Stimulated activated CD4-positive, alpha-beta T cell treated with anti-CD3 and anti-CD28 coated beads, Interleukin-4, amount 100 ng/mL, for 48 hours (primary cell): ENCODE results near the gene STIM1.

Experiments
- DNase-seq, 2 donors: peaks; one replicate each; pipeline ENCODE4 v3.0.0-alpha.2; 2020; ENCODE audit warnings: low read depth in 2 of 2

STIM1 gene

GRCh38 chr11:3952715-3953114, 97.3 kb downstream of the STIM1 start:
- no peak for DNase-seq

GRCh38 chr11:3953327-3953726, 97.9 kb downstream of the STIM1 start:
- no peak for DNase-seq

- no peak for DNase-seq
Observed at GRCh38 chr11:3954448-3955298, 99.2 kb downstream of the STIM1 start.

DNA sequence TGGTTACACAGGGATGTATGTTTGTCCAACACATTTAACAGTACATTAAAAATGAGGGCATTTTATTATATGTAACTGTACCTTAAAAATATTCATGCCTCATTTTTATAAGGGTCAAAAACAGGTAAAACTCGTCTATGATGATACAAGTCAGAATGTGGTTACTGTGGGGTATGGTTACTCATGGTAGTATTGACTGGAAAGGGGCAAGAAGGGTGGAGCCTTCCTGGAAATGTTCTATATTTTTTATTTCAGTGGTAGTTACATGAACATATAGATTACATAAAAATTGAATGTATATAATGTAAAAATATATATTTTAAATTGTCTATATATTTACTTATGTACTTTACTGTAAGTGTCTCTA, 99.8 kb downstream of the STIM1 start:
- no peak for DNase-seq

GRCh38 chr11:3956038-3956437, 100.6 kb downstream of the STIM1 start:
- no peak for DNase-seq

GRCh38 chr11:3956748-3957147, 101.3 kb downstream of the STIM1 start:
- DNase-seq, result no peak

- no peak for DNase-seq
Observed at GRCh38 chr11:3957437-3957836, 102.0 kb downstream of the STIM1 start.

DNA sequence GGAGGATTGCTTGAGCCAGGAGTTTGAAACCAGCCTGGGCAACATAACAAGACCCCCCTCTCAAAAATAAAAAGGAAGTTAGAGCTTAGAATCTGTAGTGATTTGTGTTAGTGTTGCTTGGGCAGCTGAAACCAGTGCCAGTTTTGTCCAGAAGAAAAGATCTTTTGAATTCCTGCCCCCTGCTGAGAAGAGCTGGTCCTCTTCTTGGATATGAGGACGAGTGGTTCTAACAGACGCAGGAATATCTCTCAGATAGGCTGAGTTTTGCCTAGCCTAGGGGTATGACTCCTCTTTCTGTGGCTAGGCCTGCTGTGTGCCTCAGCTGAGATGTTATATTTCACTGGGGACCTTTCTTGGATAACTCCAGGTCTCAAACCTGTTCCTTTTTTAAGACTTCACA, 102.8 kb downstream of the STIM1 start:
- DNase-seq, result no peak

GRCh38 chr11:3959015-3959902, 103.8 kb downstream of the STIM1 start:
- DNase-seq, result no peak

- DNase-seq, result no peak
Observed at GRCh38 chr11:3959903-3960265, 104.4 kb downstream of the STIM1 start.

DNA sequence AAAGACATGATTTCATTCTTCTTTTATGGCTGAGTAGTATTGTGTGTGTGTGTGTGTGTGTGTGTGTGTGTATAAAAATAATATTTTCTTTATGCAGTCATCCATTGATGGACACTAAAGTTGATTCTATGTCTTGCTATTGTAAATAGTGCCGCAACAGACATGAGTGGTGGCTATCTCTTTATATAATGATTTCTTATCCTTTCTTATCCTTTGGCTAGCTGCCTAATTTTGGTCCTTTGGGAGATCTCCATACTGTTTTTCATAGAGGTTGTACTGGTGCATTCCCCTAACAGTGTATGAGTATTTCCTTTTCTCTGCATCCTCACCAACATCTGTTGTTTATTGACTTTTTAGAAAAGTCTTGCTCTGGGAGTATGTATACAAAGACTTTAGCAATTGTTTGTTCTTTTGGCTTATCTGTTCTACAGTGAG, 107.0 kb downstream of the STIM1 start:
- no peak for DNase-seq

GRCh38 chr11:3964056-3964455, 108.6 kb downstream of the STIM1 start:
- no peak for DNase-seq

GRCh38 chr11:3964935-3965604, 109.6 kb downstream of the STIM1 start:
- no peak for DNase-seq

- no peak for DNase-seq
Observed at GRCh38 chr11:3967695-3968094, 112.2 kb downstream of the STIM1 start.

GRCh38 chr11:3969200-3969599, 113.7 kb downstream of the STIM1 start:
- DNase-seq, result no peak

DNA sequence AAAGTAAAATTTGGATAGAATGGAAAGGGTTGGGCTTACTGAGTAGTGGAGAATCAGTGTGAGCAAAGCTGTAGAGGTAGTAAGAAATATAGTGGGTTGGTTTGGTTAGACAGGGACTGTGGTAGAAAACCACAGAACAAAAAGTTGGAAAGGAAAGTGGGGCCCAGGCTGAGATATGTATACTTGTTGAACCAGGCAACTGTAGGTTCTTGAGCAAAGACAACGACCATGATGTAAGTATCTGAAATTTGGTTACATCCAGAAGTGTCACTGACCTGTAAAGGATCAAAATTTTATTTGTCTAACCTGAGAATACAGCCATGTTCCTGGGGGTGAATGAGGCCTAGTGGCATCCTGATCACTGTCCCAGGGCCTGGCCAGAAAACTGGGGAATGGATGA, 114.1 kb downstream of the STIM1 start:
- DNase-seq, result no peak

DNA sequence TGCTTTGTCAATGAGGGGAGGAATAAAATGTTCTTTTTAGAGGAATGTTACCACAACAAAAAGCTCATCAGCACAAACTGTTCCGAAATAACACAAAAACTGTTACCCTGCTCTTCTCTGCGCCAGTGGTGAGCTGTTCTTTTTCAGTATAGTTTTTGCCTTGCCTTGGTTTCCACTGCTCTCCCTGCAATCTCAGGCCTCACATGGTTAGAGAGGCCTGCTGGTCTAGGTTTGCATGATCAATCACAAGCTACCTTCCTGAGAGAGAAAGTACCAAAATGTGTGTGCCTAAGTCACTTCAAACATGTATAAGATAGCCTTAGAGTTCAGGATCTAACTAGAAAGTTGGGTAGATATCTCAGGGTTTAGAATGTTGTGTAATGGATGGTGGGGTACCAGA, 114.6 kb downstream of the STIM1 start:
- DNase-seq, result no peak

- DNase-seq, result no peak
Observed at GRCh38 chr11:3971756-3972404, 116.4 kb downstream of the STIM1 start.

DNA sequence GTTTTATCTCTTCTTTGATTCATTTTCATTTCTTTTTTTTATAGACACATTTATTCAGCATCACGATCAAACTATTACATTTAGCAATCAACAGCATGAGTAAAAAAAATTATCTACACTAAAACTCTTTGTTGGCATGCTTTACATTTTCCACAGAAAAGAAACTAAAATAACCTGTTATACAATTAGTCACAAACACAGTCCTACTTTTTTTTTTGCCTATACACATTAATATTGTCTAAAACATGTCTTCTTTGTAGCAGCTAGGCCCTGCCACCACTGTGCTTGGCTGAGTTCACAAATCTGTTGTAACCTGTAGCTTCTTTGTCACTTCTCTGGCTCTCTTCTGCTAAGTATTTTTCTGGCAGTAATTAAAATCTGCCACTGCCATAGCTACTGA, 117.0 kb downstream of the STIM1 start:
- DNase-seq, result no peak

GRCh38 chr11:3977078-3977477, 121.6 kb downstream of the STIM1 start:
- DNase-seq, result no peak

- no peak for DNase-seq
Observed at GRCh38 chr11:3981084-3981633, 125.7 kb downstream of the STIM1 start.

DNA sequence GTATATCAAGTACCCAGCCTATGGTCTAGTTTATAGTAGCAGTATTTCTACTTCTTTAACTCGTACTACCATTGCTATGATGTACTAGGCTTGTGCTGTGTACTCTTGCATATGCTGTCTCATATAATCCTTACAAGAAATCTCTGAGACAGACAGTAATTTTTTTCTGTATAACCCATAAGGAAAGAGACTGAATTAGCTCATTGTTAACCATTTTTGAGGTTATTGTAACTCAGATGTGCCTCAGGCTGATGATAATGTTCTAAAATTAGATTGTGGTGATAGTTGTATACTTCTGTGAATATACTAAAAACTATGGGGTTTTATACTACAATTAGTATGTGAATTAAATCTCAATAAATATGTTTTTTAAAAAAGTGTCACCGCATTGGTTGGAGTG, 127.0 kb downstream of the STIM1 start:
- DNase-seq, result no peak
